Fibroblast of gingiva (primary cell): ENCODE data around the gene CCDC30.
"Not testable (repeated sequence)": the region's sequence is repeated elsewhere in the genome, so short reads cannot be mapped to it uniquely, and the experiment has no call there.

Source experiments
- DNase-seq: peaks from one replicate; pipeline ENCODE4 v3.0.0-alpha.2; 2011; ENCODE audit warnings: low read depth

Gene CCDC30

GRCh38 chr1:42529724-42530181 is 66.7 kb downstream of the CCDC30 start:
- no peak for DNase-seq

DNA sequence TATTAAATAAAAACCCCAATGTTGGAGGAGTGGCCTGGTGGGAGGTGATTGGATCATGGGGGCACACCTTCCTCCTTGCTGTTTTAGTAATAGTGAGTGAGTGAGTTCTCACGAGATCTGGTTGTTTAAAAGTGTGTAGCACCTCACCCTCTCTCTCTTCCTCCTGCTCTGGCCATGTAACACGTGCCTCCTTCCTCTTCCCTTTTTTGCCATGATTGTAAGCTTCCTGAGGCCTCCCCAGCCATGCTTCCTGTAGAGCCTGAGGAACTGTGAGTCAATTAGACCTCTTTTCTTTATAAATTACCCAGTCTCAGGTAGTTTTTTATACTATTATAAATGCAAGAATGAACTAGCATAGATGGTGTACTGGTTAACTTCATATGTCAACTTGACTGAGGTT is 68.0 kb downstream of the CCDC30 start:
- DNase-seq, result no peak

GRCh38 chr1:42533101-42533863 is 70.2 kb downstream of the CCDC30 start:
- no peak for DNase-seq

GRCh38 chr1:42541104-42541503 is 78.0 kb downstream of the CCDC30 start:
- no peak for DNase-seq

DNA sequence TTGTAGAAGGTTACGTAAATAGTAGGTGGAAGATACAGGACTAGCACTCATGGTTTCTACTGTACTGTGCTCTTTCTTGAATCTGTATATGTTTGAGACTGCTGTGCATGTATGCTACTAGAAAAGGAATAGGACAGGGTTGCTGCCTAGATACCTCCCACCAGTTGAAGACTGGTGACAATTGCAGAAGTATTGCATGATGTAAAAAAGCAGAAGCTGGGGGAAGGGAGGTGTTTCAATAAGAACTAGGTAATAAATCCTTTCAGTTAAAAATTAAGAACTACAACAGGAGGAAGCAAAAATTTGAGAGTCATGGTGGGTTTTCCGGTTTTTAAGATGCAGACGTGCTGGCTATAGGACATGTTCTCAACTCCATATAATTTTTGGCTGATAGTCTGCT is 88.1 kb downstream of the CCDC30 start:
- DNase-seq, result no peak

- DNase-seq, result no peak
These were observed 88.5 kb downstream of the CCDC30 start for GRCh38 chr1:42551590-42551989.

- DNase-seq, result no peak
These were observed 89.5 kb downstream of the CCDC30 start for GRCh38 chr1:42552636-42553035.

DNA sequence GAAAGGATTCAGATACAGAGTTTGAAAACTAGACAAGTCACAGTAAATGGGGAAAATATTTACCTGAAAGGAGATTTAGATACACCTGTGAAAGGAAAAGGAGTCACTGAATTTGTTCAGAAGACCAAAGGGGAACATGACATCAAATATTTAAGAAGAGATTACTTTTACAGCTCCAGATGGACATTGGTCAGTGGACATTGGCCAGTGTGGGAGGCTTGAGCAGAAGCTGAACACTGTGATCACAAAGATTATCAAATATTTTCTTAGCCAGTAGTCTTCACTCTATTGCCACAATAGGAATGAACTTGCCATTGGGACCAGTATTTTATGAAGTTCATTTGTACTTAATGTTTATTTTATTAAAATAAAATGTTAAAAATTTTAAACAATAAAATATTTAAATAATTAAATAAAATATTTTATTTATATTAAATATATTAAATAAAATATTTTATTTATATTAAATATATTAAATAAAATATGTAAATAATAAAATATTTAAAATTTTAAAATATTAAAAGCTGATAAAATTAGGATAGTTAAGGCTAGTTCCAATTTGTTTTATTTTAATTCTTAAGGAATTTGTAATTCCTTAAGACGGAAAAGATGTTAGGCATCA is 94.3 kb downstream of the CCDC30 start:
- DNase-seq, result no peak

- DNase-seq, result no peak
These were observed 104.0 kb downstream of the CCDC30 start for GRCh38 chr1:42567038-42567437.

- no peak for DNase-seq
These were observed 113.8 kb downstream of the CCDC30 start for GRCh38 chr1:42576935-42577334.

- no peak for DNase-seq
These were observed 122.9 kb downstream of the CCDC30 start for GRCh38 chr1:42586016-42586415.

DNA sequence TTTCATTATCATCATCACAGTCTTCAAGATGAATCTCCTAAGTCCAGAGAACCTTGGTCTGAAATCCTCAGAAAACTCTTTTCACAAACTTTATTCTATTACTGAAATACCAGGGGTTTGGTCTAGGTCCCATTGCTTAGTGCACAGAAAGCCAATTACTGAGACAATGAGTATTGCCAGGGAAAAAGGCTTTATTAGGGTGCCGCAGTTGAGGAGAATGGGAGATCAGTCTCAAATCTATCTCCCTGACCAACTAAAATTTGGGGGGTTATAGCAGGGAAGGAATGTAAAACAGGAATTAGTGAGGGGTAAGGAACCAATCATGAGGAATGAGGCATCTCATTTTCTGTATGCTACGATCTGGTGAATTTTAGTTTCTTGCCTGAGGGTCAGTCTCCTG is 124.7 kb downstream of the CCDC30 start:
- DNase-seq, result no peak

GRCh38 chr1:42592811-42593210 is 129.7 kb downstream of the CCDC30 start:
- no peak for DNase-seq

- no peak for DNase-seq
These were observed 130.5 kb downstream of the CCDC30 start for GRCh38 chr1:42593486-42594100.

GRCh38 chr1:42601472-42601871 is 138.4 kb downstream of the CCDC30 start:
- DNase-seq, result no peak

DNA sequence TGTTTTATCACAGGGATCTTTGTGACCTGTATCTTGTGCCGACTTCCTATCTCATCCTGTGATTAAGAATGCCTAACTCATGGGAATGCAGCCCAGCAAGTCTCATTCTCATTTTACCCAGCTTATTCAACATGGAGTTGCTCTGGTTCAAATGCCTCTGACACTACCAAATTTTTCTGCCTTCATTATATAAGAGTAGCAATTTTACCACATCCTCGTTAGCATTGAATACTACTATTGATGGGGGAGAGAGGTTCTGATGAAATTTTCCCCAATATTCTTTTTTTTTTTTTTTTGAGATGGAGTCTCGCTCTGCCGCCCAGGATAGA is 150.7 kb downstream of the CCDC30 start:
- DNase-seq, result no peak

DNA sequence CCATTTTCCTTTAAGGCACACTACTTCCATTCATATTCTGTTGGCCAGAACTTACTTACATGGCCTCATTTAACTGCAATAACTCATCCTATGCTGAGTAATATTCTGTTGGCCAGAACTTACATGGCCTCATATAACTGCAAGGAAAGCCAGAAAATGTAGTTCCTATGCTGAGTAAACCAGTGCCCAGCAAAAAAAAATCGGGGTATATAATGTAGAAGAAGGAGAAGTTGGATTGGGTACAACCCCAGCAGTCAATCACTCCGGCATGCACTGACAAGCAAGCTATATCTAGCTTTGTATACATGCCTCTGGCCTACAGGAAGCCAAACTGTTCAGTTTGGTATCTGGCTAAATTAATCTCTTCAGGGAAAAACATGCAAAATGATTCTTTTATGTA is 155.8 kb downstream of the CCDC30 start:
- no peak for DNase-seq

DNA sequence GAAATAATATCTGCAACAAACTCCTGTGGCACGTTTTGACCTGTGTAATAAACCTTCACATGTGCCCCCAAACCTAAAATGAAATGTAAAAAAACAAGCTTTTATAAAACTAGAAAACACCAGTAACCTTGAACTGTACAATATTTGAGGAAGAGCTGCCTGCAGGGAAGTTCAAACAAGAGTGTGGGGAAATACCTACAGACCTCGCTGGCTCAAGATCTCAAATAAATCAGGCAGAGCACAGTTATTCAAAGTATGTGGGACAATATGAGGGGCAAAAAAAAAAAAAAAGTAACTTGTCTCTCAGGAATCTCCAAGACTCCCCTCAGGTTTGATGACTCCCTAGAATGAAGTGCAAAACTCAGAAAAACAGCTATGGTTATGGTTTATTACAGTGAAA is 157.2 kb downstream of the CCDC30 start:
- DNase-seq, result no peak

DNA sequence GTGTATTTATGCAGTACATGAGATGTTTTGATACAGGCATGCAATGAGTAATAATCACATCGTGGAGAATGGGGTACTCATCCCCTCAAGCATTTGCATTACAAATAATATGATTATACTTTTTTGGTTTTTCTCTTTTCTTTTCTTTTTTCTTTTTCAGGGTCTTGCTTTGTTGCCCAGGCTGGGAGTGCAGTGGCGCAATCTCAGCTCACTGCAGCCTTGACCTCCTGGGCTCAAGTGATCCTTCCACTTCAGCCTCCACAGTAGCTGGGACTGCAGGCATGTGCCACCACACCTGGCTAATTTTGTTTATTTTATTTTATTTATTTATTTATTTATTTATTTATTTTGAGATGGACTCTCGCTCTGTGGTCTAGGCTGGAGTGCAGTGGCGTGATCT is 158.1 kb downstream of the CCDC30 start:
- not testable (repeated sequence) for DNase-seq

DNA sequence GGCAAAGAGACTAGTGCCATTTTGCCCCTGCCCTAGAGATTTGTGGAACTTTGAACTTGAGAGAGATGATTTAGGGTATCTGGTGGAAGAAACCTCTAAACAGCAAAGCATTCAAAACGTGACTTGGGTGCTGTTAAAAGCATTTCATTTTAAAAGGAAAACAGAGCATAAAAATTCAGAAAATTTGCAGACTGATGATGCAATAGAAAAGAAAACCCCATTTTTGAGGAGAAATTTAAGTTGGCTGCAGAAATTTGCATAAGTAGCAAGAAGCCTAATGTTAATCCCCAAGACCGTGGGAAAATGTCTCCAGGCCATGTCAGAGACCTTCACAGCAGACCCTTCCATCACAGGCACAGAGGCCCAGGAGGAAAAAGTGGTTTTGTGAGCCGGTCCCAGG is 164.1 kb downstream of the CCDC30 start:
- not testable (repeated sequence) for DNase-seq

DNA sequence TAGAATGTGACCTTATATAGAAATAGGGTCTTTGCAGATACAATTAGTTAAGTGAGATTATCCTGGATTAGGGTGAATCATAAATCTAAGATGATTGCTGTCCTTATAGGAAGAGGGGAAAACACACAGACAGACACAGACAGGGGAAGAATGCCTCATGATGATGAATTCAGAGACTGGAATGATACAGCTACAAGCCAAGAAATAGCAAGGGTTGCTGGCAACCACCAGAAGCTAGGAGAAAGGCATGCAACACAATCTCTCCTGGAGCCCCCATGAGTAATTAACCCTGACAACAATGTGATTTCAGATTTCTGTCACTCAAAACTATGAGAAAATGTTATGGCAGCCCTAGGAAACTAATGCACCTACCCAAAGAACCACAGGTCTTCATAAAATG is 176.0 kb downstream of the CCDC30 start:
- no peak for DNase-seq

- no peak for DNase-seq
These were observed 183.0 kb downstream of the CCDC30 start for GRCh38 chr1:42646056-42646455.

- DNase-seq, result no peak
These were observed 194.1 kb downstream of the CCDC30 start for GRCh38 chr1:42657201-42657600.
